Adrenal gland (tissue), 12 donors: ENCODE measurements around the gene CFH. TPM values are rescaled to one million over a fixed set of nuclear protein-coding genes. Genes with fewer than 3 reads are reported as not detected.
A peak's percentile ranks its signal among the peaks of the same experiment; 100 is the strongest.

Experiments used
- DNase-seq, 7 donors: peaks; one replicate each; pipeline ENCODE4 v3.0.0-alpha.2; 2019 to 2020
- H3K27ac ChIP-seq, 5 donors: fragments of 200-600 bp; sonication (generic) in 4 of 5; 1 replicate in 3 of 5; 2 replicates in 2 of 5; pipeline versions ENCODE4 v1.5.1 to v1.8.0; 2016 to 2020; ENCODE audit warnings: mild to moderate bottlenecking in 1 of 5
- H3K27me3 ChIP-seq: fragments of 200-600 bp; 2 replicates; pipeline ENCODE4 v1.8.0; 2021
- H3K36me3 ChIP-seq, 2 donors: fragments of 200-600 bp; replicated peaks in 1 of 2; 1 replicate in 1 of 2; 2 replicates in 1 of 2; pipeline versions ENCODE4 v1.5.1 to v1.8.0; 2018 to 2022
- H3K4me1 ChIP-seq, 2 donors: fragments of 200-600 bp; replicated peaks in 1 of 2; 1 replicate in 1 of 2; 2 replicates in 1 of 2; pipeline versions ENCODE4 v1.5.1 to v1.8.0; 2018 to 2021
- H3K4me3 ChIP-seq, 4 donors: fragments of 200-600 bp; sonication (generic) in 3 of 4; one replicate each; pipeline ENCODE4 v1.5.1; 2016 to 2018
- H3K9me3 ChIP-seq, 3 donors: fragments of 200-600 bp; sonication (generic) in 1 of 3; replicated peaks in 1 of 3; 1 replicate in 2 of 3; 2 replicates in 1 of 3; pipeline versions ENCODE4 v1.5.1 to v1.8.0; 2016 to 2021
- POLR2A ChIP-seq, 2 donors: fragments of 450-650 bp; IDR thresholded peaks; one replicate each; pipeline ENCODE4 v1.6.1; 2017; ENCODE audit warnings: antibody characterized with exemption in 2 of 2, mild to moderate bottlenecking in 2 of 2, moderate library complexity in 1 of 2
- WGBS, 4 donors: extraction: QIAGEN DNeasy Blood & Tissue Kit in 2 of 4; methylation state at CpG; one replicate each; pipeline versions ENCODE4 v1.1.5 to v1.1.7; 2013 to 2017; 5-methylcytosine and 5-hydroxymethylcytosine counted together
- intact Hi-C, 2 donors: fragments of 100-400 bp; cut with DNase I; formaldehyde crosslinking; loops; one replicate each; pipeline versions ENCODE4 v1.14.1 to v1.15.0; 2022 to 2023
- polyA plus RNA-seq, 3 donors: library from polyadenylated mRNA; stranded (reverse); fragments of 200-250 nt in 2 of 3; fragments of 350-450 nt in 1 of 3; fragmentation: Illumina TruSeq in 1 of 3; extraction: RNeasy Lipid Tissue Mini Kit (QIAGEN cat#74804) in 1 of 3; gene quantifications; one replicate each; pipeline ENCODE4 v1.2.3, GENCODE V29; 2013 to 2014
- total RNA-seq, 9 donors: library from RNA; depleted of rRNA in 4 of 9; stranded (reverse); fragments of >200 nt in 4 of 9; fragments of 120-200 nt in 1 of 9; fragmentation: NEBNext Ultra II Directional in 1 of 9; extraction: Animal tissue kit (Norgen Biotek cat#: 25700) in 1 of 9; gene quantifications; one replicate each; pipeline versions ENCODE4 v1.1.0 to v1.2.4, GENCODE V29; 2013 to 2023
- TF ChIP-seq, protein P1 (sequence below), 6 experiments: fragments of 450-650 bp in 4 of 6; fragments of 200-600 bp in 2 of 6; sonication (generic) in 1 of 6; IDR thresholded peaks; 1 replicate in 5 of 6; 2 replicates in 1 of 6; pipeline versions ENCODE4 v1.5.1 to v1.8.0; 2016 to 2021; ENCODE audit warnings: antibody characterized with exemption in 6 of 6, mild to moderate bottlenecking in 2 of 6, moderate library complexity in 1 of 6
- donor health status: healthy with polysubstance abuse.
- donor health status: Bipolar disorder and iron deficiency.
- donor health status: DM: yes; HTN: yes; CAD: no.
- donor health status: DM: no; HTN: no; CAD: no.
- donor health status: DM: no; HTN: no; CAD: no.
- donor health status: DM: yes; HTN: yes; CAD: no.

The CFH gene
- total and polyA plus RNA-seq, 12 donors, result 33.0 to 151 (median 74.4) TPM

DNA sequence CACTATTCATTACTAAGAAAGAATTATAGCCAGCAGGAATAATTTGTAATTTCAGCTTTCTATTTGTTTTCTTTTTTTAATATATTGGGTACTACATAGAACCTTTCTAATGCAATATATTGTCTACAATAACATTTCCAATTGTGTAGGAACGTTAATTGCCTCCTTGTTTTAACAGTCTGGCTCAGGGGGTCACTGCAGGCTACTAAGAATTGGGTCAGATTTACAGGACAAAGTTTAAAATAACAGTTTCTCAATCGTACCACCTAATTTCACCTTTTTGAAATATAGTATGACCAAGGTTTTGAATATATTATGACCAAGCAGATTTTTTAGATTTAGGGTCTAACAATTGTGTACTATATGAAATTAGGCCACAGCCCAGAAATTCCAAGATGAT is 2.4 kb downstream of the CFH start:
- 39 to 50% (median 46%) methylated on average over 2 of the region's 2 CpGs for WGBS, 4 donors
- H3K27ac ChIP-seq, result no peak overlapping the region

DNA sequence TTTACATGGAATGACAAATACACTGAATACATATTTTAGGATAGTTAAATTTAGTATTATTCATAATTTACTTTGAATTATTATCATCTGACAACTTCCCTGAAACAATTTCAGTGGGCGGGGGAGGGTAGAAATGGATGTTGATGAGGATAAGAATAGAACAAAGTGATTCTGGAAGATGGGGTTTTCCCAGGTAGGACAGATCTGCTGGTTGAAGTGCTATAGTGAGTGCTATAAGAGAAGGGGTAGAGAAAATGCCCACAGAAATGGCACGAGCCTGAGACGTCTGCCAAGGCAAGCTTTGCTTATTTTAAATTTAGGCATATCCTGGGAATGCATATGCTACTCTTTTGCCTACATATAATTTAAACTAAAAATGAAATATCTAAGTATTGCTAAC is 3.2 kb downstream of the CFH start:
- TF ChIP-seq, protein P1, sequence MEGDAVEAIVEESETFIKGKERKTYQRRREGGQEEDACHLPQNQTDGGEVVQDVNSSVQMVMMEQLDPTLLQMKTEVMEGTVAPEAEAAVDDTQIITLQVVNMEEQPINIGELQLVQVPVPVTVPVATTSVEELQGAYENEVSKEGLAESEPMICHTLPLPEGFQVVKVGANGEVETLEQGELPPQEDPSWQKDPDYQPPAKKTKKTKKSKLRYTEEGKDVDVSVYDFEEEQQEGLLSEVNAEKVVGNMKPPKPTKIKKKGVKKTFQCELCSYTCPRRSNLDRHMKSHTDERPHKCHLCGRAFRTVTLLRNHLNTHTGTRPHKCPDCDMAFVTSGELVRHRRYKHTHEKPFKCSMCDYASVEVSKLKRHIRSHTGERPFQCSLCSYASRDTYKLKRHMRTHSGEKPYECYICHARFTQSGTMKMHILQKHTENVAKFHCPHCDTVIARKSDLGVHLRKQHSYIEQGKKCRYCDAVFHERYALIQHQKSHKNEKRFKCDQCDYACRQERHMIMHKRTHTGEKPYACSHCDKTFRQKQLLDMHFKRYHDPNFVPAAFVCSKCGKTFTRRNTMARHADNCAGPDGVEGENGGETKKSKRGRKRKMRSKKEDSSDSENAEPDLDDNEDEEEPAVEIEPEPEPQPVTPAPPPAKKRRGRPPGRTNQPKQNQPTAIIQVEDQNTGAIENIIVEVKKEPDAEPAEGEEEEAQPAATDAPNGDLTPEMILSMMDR (IDR thresholded peaks at IDR 0.05), result no peak
- no peak for TF ChIP-seq POLR2A (IDR thresholded peaks at IDR 0.05)
- no peaks in the 10 kb centered on the region for H3K36me3 ChIP-seq
- 78 to 90% (median 83%) methylated on average over 3 of the region's 3 CpGs for WGBS, 4 donors
- no peaks in the 10 kb centered on the region for H3K27me3 ChIP-seq
- DNase-seq, result no peak
- H3K9me3 ChIP-seq, result no peaks in the 10 kb centered on the region
- no peaks in the 10 kb centered on the region for H3K4me1 ChIP-seq
- no peak overlapping the region for H3K4me3 ChIP-seq
- H3K27ac ChIP-seq, result no peak overlapping the region
- intact Hi-C loops, result loop anchor here in 1 of 2 donors (10.0 kb wide), 1 partner anchor 500 kb away; no protein-coding TSS in a partner anchor

More for the DNA sequence above, 2.4 kb downstream of the CFH start:
- no peak for DNase-seq
- Histone ChIP-seq H3K4me1 (no peaks in the 10 kb centered on the region), H3K4me3 (peak overlapping the region in 1 of 4 donors; percentile 44), H3K27me3 (no peaks in the 10 kb centered on the region), H3K36me3 (no peaks in the 10 kb centered on the region), H3K9me3 (no peaks in the 10 kb centered on the region)
- no peak for TF ChIP-seq POLR2A (IDR thresholded peaks at IDR 0.05)
- TF ChIP-seq, protein P1 (IDR thresholded peaks at IDR 0.05), result no peak
- intact Hi-C loops, result loop anchor here in 1 of 2 donors (10.0 kb wide), 1 partner anchor 499 kb away; no protein-coding TSS in a partner anchor

DNA sequence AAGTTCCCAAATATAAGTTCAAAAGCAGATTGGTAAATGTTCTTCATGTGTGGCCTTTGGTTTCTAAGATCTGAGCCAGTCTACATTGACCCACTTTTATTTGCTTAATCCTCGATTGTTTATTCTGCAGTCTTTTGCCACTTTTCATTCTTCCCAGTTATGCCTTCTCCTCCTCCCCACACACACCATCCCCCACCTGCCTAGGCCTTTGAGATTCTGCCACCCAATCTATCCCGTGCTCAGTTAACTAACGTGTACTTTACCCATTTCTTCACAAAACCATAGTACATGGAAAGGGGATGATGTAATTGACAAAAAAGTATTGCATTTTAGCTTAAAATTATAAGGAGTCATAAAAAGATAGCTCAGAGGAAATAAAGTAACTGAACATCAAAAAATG is 3.7 kb downstream of the CFH start:
- no peak overlapping the region for H3K4me3 ChIP-seq
- DNase-seq, result no peak
- H3K27ac ChIP-seq, result no peak overlapping the region
- H3K9me3 ChIP-seq, result no peaks in the 10 kb centered on the region
- H3K36me3 ChIP-seq, result no peaks in the 10 kb centered on the region
- 69 to 85% (median 78%) methylated on average over 3 of the region's 3 CpGs for WGBS, 4 donors
- H3K27me3 ChIP-seq, result no peaks in the 10 kb centered on the region
- no peaks in the 10 kb centered on the region for H3K4me1 ChIP-seq
- no peak for TF ChIP-seq POLR2A (IDR thresholded peaks at IDR 0.05)
- TF ChIP-seq, protein P1 (IDR thresholded peaks at IDR 0.05), result no peak
- intact Hi-C loops, result loop anchor here in 1 of 2 donors (10.0 kb wide), 1 partner anchor 501 kb away; no protein-coding TSS in a partner anchor

- H3K4me1 ChIP-seq, result no peaks in the 10 kb centered on the region
- no peaks in the 10 kb centered on the region for H3K36me3 ChIP-seq
- DNase-seq, result no peak
- TF ChIP-seq, protein P1 (IDR thresholded peaks at IDR 0.05), result no peak
- no peak for TF ChIP-seq POLR2A (IDR thresholded peaks at IDR 0.05)
- intact Hi-C loops, result loop anchor here in 1 of 2 donors (10.0 kb wide), 1 partner anchor 505 kb away; no protein-coding TSS in a partner anchor
- H3K9me3 ChIP-seq, result no peaks in the 10 kb centered on the region
- no peaks in the 10 kb centered on the region for H3K27me3 ChIP-seq
- no peak overlapping the region for H3K27ac ChIP-seq
- 47 to 88% (median 76%) methylated on average over 1 of the region's 1 CpG for WGBS, 4 donors
- no peak overlapping the region for H3K4me3 ChIP-seq
Measured at GRCh38 chr1:196659471-196659870, 7.6 kb downstream of the CFH start.
